Measurements from ENCODE around the gene CHD1. TPM values are rescaled to one million over a fixed set of nuclear protein-coding genes. Genes with fewer than 3 reads are reported as not detected.

CHD1 gene
- total RNA-seq, 4 donors from 2014 or later, result 59.3 to 112 (median 69.0) TPM

DNA sequence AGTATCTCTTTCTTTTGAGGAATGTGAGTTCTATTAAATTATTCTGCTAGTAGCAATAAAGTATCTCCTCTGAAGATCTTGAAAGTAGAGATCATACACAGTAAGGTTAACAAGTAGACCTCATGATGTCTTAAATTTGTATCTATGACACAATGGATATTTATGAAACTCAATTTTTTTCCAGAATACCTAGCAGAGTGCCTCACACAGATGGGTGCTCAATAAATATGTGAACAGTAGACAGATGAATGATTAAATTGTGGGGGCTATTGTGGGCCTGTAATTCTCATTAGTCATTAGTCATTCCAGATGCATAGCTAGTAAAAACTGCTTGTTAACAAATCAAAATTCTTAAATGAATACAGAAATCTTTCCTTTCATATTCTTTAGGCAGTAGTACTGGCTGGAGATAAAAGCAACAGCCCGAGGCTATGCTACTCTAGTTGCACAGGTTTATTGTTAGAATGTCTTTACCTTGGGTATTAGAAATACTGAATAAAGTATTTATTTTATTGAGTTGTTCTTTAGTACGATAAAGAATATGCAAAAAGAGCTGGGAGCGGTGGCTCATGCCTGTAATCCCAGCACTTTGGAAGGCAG is 22.0 kb downstream of the CHD1 start:
- TF ChIP-seq, protein P1, sequence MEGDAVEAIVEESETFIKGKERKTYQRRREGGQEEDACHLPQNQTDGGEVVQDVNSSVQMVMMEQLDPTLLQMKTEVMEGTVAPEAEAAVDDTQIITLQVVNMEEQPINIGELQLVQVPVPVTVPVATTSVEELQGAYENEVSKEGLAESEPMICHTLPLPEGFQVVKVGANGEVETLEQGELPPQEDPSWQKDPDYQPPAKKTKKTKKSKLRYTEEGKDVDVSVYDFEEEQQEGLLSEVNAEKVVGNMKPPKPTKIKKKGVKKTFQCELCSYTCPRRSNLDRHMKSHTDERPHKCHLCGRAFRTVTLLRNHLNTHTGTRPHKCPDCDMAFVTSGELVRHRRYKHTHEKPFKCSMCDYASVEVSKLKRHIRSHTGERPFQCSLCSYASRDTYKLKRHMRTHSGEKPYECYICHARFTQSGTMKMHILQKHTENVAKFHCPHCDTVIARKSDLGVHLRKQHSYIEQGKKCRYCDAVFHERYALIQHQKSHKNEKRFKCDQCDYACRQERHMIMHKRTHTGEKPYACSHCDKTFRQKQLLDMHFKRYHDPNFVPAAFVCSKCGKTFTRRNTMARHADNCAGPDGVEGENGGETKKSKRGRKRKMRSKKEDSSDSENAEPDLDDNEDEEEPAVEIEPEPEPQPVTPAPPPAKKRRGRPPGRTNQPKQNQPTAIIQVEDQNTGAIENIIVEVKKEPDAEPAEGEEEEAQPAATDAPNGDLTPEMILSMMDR (IDR thresholded peaks at IDR 0.05; ENCODE audit: low read depth), result no peak

DNA sequence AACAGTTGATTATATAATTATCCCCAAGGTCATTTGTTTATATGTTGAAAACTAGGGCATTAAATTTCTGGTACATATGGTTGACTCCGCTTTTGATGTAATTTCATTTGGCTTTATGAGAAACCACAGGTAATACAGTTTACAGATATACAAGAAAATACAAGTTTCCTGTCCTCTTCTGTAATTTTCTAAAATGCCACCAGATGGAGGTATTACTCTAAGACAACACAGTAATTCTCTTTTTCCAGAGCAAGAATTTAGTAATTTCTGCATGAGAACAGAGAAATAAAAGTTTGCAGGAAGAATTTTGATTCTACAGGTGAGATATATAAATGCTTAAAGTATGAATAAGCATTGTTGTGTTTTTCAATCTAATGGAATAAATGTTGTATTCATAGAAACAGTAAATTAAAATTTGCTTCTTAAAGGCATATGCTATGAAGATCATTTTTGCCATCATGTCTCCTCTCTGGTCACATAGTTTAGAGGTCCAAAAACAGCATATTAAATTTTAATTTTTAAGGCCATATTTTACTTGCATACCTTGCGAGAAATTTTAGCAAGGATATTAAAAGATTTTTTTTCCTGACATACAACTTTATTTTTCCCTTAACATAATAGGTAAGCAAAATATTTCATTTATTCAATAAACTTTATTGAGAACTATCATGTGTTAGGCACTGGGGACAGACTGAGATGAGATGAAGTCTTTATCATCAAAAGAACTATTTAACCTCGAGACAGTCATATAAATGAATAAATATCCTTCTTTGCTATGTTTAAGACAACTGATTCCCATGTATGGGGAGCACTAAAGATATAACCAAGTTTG is 22.7 kb downstream of the CHD1 start:
- TF ChIP-seq, protein P1 (IDR thresholded peaks at IDR 0.05; ENCODE audit: low read depth), result no peak

GRCh38 chr5:98904780-98905179 is 24.0 kb downstream of the CHD1 start:
- TF ChIP-seq, protein P1 (IDR thresholded peaks at IDR 0.05; ENCODE audit: low read depth), result no peak

GRCh38 chr5:98902733-98903132 is 26.1 kb downstream of the CHD1 start:
- TF ChIP-seq, protein P1 (IDR thresholded peaks at IDR 0.05; ENCODE audit: low read depth), result no peak

DNA sequence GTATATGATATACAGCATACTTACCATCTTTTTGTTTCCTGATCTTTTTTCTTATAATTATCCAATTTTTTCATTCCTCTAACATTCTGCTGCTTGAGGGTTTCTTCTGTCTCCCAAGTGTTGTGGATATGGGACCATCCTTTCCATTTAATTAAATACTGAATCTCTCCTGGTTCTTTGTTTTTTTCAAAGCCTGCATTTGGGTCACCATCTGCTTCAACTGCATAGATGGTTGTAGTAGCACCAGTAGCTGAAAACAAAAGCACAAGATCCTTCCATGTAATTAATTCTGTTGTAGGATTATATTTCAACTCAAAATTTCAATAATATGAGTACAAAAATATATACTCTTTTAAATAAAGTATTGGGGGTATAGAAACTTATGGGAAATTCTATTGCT is 29.4 kb downstream of the CHD1 start:
- TF ChIP-seq, protein P1 (IDR thresholded peaks at IDR 0.05; ENCODE audit: low read depth), result no peak

GRCh38 chr5:98898743-98899142 is 30.1 kb downstream of the CHD1 start:
- TF ChIP-seq, protein P1 (IDR thresholded peaks at IDR 0.05; ENCODE audit: low read depth), result no peak

DNA sequence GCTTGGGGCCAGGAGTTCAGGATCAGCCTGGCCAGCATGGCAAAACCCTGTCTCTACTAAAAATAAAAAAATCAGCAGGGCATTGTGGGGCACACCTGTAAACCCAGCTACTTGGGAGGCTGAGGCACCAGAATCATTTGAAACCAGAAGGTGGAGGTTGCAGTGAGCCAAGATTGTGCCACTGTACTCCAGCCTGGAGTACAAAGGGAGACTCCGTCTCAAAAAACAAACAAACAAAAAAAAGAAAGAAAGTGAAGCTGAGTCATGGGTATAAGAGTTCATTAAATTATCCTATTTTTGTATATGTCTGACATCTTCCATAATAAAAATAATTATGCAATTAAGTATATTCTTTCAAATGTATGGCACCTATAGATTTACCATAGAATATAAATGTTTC is 37.2 kb downstream of the CHD1 start:
- TF ChIP-seq, protein P1 (IDR thresholded peaks at IDR 0.05; ENCODE audit: low read depth), result no peak

Measured in subcutaneous adipose tissue (tissue), 4 donors.